ENCODE measurements around the gene HSP90AB1.

DNA sequence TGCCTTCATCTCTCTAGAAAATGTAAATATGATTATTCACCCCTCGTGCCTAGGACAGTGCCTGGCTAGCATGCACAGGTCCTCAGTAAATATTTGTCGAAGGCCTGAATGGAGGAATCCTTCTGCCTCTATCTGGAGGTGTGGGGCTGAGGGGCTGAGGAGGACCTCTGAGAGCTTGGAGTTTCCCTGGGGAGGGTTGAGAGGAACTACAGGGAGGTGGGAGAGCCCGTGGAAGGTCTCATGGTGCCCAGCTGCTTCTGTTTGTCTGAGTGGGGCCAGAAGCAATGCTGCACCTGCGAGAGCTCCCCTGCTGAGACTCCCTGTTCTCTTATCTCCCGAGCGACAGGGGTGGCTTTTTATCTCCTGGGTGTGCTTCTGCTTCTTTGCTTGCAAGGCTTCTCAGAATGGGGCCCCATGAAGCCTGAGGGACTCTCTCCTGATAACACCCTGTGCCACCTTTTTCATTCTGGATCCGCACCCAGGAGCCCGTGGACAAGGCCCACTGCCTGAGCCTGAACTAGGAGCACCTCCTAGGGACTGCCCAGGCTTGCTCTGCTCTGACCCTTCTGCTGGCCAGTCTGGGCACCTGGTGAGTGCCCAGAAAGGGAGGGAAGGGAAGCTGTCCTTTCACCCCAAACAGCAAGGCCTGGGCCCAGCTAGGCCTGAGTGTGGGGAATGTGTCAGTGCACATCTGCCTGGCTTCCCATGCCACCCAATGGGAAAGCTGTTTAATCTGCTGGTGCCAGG lies 21.1 kb upstream of the HSP90AB1 start:
- no peak for TF ChIP-seq CTCF (IDR thresholded peaks at IDR 0.05)
- TF ChIP-seq POLR2A (IDR thresholded peaks at IDR 0.05; ENCODE audit: low read depth), result no peak
- no peak for TF ChIP-seq EP300 (IDR thresholded peaks at IDR 0.05)

Measured in esophagus muscularis mucosa (tissue), 4 donors.